Nephron progenitor cell (in vitro differentiated cells): Measurements from ENCODE around the gene CAMK2A.

ENCODE experiments used
- DNase-seq: peaks from one replicate; pipeline ENCODE4 v3.0.0; 2021
- H3K27ac Mint-ChIP-seq: 2 replicates; pipeline ENCODE4 v1.8.0; 2021; ENCODE audit warnings: mild to moderate bottlenecking, moderate library complexity, mixed read lengths
- H3K27me3 Mint-ChIP-seq: 2 replicates; pipeline ENCODE4 v1.8.0; 2021; ENCODE audit warnings: mild to moderate bottlenecking, low read depth, mixed read lengths; ENCODE audit not compliant: poor library complexity
- H3K36me3 Mint-ChIP-seq: 2 replicates; pipeline ENCODE4 v1.8.0; 2021; ENCODE audit warnings: low read depth, mixed read lengths
- H3K4me1 Mint-ChIP-seq: 2 replicates; pipeline ENCODE4 v1.8.0; 2021; ENCODE audit warnings: mixed read lengths
- H3K4me3 Mint-ChIP-seq: 2 replicates; pipeline ENCODE4 v1.8.0; 2021; ENCODE audit warnings: mild to moderate bottlenecking, moderate library complexity, mixed read lengths
- H3K9me3 Mint-ChIP-seq: 2 replicates; pipeline ENCODE4 v1.8.0; 2021; ENCODE audit warnings: mild to moderate bottlenecking, moderate library complexity, mixed read lengths
- TF ChIP-seq, protein P1 (sequence below): fragments of 200-600 bp; sonication (generic); IDR thresholded peaks from 2 replicates; pipeline ENCODE4 v1.5.0; 2021; ENCODE audit warnings: antibody characterized with exemption

The CAMK2A gene

DNA sequence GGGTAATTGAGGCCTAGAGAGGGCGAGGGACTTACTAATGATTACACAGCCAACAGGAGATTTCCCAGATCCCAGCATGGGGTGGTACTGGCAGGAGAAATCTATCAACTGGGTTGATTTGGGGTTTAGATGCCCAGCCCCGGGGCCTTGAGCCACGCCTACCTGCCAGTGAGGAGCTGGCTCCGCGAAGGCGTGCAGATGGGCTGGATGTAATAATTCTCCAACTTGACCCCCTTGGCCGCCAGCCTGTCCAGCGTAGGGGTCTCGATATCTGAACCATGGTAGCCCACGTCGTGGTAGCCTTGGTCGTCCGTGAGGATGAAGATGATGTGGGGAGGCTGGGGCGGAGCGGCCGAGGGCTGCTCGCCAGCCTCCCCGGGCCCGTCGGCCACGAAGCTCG is 12.3 kb upstream of the CAMK2A start:
- Mint-ChIP-seq H3K36me3 (no peaks in the 10 kb centered on the region), H3K4me3 (peak overlapping the region; percentile 78), H3K27ac (no peak overlapping the region), H3K4me1 (peaks cover 69% of the 10 kb centered on the region), H3K27me3 (peaks cover 11% of the 10 kb centered on the region), H3K9me3 (no peaks in the 10 kb centered on the region)
- TF ChIP-seq, protein P1, sequence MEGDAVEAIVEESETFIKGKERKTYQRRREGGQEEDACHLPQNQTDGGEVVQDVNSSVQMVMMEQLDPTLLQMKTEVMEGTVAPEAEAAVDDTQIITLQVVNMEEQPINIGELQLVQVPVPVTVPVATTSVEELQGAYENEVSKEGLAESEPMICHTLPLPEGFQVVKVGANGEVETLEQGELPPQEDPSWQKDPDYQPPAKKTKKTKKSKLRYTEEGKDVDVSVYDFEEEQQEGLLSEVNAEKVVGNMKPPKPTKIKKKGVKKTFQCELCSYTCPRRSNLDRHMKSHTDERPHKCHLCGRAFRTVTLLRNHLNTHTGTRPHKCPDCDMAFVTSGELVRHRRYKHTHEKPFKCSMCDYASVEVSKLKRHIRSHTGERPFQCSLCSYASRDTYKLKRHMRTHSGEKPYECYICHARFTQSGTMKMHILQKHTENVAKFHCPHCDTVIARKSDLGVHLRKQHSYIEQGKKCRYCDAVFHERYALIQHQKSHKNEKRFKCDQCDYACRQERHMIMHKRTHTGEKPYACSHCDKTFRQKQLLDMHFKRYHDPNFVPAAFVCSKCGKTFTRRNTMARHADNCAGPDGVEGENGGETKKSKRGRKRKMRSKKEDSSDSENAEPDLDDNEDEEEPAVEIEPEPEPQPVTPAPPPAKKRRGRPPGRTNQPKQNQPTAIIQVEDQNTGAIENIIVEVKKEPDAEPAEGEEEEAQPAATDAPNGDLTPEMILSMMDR = no peak
- DNase-seq = peak; percentile 35

DNA sequence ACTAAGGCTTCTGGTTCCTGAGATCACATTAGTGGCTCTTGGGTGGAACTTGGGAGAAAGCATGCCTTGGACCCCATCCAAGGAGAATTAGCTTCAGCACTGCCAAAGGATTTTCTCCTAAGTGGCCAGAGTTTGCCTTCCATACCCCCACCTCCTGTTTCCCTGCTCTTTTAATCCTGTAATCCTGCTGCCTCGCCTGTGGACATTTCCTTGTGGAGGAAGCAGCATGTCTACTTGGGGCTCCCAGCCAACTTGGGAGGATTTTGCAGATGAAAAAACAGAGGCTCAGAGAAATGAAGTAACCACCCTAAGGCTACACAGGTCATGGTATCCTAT is 11.6 kb upstream of the CAMK2A start:
- TF ChIP-seq, protein P1 = no peak
- H3K4me3 Mint-ChIP-seq = peak overlapping the region; percentile 78
- peaks cover 11% of the 10 kb centered on the region for H3K27me3 Mint-ChIP-seq
- no peak for DNase-seq
- H3K27ac Mint-ChIP-seq = no peak overlapping the region
- H3K9me3 Mint-ChIP-seq = no peaks in the 10 kb centered on the region
- peaks cover 61% of the 10 kb centered on the region for H3K4me1 Mint-ChIP-seq
- no peaks in the 10 kb centered on the region for H3K36me3 Mint-ChIP-seq

DNA sequence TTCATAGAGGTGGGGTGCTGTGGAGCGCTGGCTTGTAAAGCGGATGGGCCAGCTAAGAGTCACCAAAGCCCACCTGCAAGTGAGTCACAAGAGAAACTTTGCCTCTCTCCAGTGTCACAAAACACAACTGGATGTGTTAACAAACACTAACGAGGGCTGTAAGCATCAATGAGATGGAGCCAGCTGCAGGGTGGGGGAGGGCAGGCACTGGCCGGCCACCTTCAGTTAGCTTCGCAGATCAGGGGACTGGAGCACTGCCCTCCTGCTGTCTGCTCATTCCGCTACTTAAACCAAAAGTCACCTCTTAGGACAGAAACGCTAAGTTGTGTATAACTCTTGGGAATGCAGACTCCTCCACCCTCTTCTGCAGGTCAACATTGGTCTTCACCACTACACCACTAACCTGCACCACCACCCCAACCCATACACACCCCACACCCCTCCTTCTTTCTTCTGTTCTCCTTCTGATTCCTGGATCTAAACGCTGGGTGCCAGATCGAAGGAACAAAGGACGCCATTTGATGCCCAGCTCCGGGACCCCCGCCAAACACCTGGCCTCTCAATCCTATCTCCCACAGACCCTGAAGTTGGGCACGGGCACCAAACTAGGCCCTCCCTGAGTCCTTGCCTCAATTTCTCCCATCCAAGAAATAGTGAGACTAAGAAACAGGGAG is 11.1 kb upstream of the CAMK2A start:
- TF ChIP-seq, protein P1 = no peak
- Mint-ChIP-seq H3K4me1 (peaks cover 56% of the 10 kb centered on the region), H3K9me3 (no peaks in the 10 kb centered on the region), H3K36me3 (no peaks in the 10 kb centered on the region), H3K4me3 (peak overlapping the region; percentile 44), H3K27me3 (peaks cover 11% of the 10 kb centered on the region), H3K27ac (no peak overlapping the region)
- DNase-seq = no peak

DNA sequence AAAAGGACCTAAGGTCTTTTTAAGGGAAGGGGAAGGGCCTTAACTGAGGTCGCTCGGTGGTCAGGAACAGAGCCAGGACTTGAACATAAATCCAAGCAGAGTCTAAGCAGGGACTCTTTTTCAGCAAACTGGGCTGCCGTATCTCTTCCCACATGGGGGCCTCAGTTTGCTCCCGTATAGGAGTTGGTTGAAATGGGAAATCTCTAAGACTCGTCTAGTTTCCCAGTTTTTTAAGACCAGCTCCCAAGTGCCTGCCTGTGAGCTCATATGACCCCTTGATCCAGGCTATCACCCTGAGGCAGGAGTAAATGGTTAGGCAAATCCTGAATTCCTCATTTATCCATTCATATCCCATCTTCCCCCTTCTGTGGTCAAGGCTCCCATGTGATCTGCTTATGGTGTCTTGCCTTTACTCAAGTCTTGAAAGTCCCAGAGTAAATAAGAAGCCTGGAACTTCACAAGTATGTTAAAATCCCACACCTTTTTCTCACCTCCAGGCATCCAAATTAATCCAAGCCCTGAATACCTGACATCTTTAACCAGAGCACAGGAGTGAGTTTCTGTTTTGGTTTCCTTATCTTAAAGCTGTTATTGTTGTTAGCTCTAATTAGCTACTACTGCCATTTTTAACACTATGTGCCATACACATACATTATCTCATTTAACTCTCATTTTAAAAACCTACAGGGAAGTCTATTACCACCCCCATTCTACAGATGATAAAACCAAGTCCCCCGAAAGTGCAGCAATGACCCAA is 10.2 kb upstream of the CAMK2A start:
- TF ChIP-seq, protein P1 = no peak
- DNase-seq = no peak
- H3K9me3 Mint-ChIP-seq = no peaks in the 10 kb centered on the region
- H3K27me3 Mint-ChIP-seq = peaks cover 11% of the 10 kb centered on the region
- no peaks in the 10 kb centered on the region for H3K36me3 Mint-ChIP-seq
- peaks cover 50% of the 10 kb centered on the region for H3K4me1 Mint-ChIP-seq
- H3K27ac Mint-ChIP-seq = no peak overlapping the region
- H3K4me3 Mint-ChIP-seq = no peak overlapping the region

DNA sequence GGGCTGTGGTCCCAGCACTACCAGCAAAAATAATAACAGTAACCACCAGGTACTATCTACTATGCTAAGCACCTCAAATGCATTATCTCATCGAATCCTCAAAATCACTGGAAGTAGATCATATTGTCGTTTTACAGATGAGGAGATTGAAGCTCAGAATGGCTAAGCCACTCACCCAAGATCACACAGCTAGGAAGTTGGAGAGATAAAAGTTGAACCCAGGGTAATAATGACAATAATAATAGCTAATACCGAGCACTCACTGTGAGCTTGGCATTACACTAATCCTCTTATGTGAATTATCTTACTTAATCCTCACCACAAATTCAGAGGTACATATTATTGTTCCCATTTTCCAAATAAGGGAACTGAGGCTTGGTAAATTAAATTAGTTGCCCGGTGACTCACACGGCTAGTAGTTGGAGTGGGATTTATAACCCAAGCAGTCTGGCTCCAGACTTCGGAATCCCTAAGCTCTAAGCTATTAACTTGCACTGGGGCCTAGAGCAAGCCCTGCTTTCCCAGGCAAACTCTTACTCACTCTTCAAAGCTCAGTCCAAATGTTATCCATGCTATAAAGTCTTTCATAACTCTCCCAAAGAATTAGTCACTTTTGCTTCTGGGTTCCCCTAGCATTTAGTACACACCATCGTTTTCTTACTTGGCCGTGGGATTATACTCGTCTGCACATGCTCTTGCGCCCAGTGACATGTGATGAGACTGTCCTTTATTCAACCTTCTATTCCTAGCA is 9.3 kb upstream of the CAMK2A start:
- H3K27me3 Mint-ChIP-seq = peaks cover 11% of the 10 kb centered on the region
- peaks cover 48% of the 10 kb centered on the region for H3K4me1 Mint-ChIP-seq

More for the DNA sequence above, 9.3 kb upstream of the CAMK2A start:
- H3K4me3 Mint-ChIP-seq = no peak overlapping the region
- H3K36me3 Mint-ChIP-seq = no peaks in the 10 kb centered on the region
- DNase-seq = no peak
- H3K27ac Mint-ChIP-seq = no peak overlapping the region
- H3K9me3 Mint-ChIP-seq = no peaks in the 10 kb centered on the region
- TF ChIP-seq, protein P1 = no peak
